HG02885 (cell line): Measurements from ENCODE around the gene SLC6A4.
"Not testable (repeated sequence)": the region's sequence is repeated elsewhere in the genome, so short reads cannot be mapped to it uniquely, and the experiment has no call there.

Source experiments
- ATAC-seq: cut with Tn5 transposase; IDR thresholded peaks from one replicate; pipeline ENCODE4 v1.9.1; 2021; ENCODE audit warnings: mild to moderate bottlenecking; ENCODE audit not compliant: unreplicated experiment, poor library complexity

Gene SLC6A4

DNA sequence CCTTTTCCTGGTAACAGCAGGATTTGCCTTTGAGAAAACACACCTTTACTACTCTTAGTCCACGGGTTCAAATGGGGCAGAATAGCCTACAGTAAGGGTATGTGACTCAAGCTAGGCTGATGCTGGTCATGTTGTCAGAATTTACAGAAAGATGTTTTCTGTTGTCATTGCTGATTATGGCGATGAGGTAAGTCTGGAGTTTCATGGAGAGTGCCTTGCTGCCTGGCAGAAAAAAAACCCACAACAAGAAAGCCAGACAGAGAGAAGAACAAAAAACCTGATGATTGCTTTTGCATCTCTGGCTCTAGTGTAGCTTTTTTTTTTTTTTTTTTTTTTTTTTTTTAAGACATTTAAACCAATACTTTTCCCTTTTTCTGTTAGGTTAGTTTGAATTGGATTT lies 47.9 kb downstream of the SLC6A4 start:
- ATAC-seq, result no peak

DNA sequence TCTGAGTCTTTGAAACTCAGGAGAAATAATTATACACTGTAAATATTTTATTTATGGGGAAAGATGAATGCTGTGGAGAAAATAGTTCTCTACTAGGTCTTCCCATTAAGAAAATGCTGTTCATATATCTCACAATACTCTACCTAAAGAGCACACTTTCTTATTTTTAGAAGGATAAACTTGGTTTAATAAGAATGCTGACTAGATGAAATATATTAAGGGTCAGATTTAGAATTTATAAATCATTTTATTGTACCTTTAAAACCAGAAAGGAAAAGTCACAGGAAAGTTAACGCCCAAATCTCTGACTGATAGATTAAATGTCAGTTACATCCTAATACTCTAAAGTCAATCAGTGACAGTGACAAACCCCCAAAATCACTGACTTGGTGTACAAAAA lies 48.7 kb downstream of the SLC6A4 start:
- ATAC-seq, result no peak

DNA sequence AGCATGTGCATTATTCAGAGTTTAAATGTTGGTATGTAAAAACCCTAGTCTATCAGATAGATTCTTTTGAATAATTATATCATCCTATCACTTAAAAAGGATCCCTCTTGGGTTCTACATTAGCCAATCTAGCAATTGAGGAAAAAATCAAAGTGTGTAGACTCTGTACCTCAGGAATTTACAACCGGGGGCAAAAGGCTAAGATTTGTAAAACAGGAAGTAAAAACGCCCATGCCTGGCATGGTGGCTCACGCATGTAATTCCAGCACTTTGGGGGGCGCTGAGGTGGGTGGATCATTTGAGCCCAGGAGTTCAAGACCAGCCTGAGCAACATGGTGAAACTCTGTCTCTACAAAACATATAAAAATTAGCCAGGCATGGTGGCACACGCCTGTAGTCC lies 58.6 kb downstream of the SLC6A4 start:
- no peak for ATAC-seq

DNA sequence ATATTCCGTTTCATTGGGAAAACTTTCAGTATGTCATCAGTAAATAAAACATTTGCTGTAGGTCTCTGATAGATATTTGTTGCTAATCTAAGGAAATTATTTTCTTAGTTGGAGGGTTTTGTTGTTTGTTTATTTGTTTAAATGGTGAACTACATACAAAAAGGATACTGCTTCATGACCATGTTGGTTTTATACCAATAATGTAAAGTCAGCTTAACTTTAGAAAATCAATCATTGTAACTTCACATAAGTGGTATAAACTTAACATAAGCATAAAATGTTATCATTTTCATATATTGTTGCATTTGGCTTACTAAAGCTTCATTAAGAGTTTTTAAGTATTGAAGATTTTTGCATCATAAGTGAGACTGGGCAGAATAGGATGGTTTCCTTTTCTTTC lies 60.9 kb downstream of the SLC6A4 start:
- ATAC-seq, result no peak

DNA sequence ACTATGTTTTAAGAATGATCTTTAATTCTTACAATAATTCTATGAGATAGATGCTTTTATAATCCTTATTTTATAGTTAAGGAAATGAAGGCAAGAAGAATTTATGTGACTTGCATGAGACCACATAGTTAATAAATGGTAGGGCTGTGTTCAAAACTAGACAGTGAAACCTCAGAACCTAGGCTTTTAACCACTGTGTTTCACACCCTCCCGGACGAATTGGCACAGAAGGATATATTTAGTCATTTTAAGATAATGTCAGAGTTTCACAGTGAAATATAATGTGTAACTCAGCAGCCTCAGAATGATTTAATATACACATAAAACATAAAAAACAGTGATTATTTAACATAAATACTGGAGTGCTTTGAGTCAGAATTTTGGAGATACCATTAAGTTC lies 61.8 kb downstream of the SLC6A4 start:
- no peak for ATAC-seq

GRCh38 chr17:30172560-30172959 lies 62.9 kb downstream of the SLC6A4 start:
- ATAC-seq, result no peak

DNA sequence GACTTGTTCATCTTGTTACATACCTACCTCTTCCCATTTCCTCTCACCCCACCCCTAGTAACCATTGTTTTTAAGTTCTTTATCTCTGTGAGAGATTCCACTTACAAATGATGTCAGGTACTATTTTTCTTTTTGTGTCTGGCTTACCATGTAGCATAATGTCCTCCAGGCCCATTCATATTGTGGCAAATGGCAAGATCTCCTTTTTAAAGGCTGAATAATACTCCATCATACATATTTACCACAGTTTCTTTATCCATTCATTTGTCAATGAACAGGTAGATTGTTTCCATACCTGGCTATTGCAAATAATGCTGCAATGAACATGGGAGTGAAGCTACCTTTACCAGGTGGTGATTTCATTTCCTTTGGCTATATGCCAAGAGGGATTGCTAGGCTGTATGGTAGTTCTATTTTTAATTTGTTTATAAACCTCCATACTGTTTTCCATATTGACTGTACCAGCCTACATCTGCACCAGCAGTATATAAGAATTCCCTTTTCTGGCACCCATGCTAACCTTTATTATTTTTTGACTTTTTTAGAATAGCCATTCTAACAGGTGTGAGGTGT lies 65.0 kb downstream of the SLC6A4 start:
- no peak for ATAC-seq

DNA sequence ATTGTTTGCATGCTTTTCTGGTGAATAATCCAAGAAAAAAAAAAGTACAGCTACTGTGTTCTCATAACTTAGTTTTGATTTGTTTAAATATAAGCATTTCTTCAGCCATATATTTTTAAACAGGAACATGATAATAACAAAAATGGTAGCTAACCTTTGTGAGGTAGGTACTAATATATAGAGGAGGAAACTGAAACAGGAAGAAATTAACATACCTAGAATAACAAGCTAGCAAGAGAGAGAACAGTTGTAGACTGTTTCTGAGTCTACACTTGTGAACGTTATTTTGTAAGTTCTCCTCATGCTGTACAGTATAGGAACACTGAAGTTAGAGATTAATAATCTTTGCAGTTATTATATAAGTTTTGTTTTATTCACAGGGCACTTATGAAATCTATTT lies 69.5 kb downstream of the SLC6A4 start:
- no peak for ATAC-seq

GRCh38 chr17:30165147-30165546 lies 70.3 kb downstream of the SLC6A4 start:
- ATAC-seq, result no peak

GRCh38 chr17:30164531-30164930 lies 71.0 kb downstream of the SLC6A4 start:
- ATAC-seq, result no peak

- no peak for ATAC-seq
Observed at GRCh38 chr17:30161601-30162000, 73.9 kb downstream of the SLC6A4 start.

DNA sequence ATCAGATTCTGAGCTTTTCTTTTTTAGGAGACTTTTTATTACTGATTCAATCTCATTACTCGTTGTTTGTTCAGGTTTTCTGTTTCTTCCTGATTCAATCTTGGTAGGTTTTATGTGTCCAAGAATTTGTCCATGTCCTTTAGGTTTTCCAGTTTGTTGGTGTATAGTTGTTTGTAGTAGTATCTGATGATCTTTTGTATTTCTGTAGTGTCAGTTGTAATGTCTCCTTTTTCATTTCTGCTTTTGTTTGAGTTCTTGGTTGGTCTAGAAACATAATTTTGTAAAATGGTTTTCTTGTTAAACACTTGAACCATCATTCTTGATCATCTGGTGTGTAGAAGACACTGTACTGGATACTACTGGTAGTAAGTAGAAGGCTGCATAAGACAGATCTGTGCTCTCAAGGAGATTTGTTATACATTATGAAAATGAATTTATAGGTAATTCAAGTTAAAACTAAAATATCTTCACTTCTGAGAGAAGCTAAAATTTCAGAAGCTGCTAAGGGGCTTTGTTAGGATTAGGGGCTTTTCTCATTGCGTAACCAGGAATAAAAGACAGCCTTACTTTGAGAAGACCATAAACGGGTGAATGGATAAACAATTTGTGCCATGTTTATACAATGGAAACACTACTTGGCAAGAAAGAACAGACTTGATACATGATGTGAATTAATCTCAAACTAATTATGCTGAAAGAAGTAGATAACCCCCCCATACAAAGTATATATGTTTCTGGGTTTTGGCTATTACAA lies 74.9 kb downstream of the SLC6A4 start:
- ATAC-seq, result no peak

DNA sequence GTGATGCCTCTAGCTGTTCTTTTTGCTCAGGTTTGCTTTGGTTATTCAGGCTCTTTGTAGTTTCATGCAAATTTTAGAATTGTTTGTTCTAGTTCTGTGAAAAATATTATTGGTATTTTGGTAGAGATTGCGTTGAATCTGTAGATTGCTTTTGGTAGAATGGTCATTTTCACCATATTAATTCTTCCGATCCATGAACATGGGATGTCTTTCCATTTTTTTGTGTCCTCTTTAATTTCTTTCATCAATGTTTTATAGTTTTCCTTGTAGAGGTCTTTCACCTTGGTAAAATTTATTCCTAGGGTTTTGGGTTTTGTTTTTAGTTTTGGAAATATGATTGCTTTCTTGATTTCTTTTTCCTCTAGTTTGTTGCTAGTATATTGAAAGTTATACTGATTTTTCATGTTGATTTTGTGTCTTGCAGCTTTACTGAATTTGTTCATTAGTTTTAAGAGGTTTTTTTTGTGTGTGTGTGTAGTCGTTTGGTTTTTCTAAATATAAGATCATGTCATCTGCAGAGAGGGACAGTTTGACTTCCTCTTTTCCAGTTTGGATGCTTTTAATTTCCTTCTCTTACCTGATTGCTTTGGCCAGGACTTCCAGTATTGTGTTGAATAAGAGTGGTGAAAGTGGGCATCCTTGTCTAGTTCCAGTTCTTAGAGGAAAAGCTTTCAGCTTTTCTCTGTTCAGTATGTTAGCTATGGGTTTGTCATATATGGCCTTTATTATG lies 76.4 kb downstream of the SLC6A4 start:
- ATAC-seq, result no peak

DNA sequence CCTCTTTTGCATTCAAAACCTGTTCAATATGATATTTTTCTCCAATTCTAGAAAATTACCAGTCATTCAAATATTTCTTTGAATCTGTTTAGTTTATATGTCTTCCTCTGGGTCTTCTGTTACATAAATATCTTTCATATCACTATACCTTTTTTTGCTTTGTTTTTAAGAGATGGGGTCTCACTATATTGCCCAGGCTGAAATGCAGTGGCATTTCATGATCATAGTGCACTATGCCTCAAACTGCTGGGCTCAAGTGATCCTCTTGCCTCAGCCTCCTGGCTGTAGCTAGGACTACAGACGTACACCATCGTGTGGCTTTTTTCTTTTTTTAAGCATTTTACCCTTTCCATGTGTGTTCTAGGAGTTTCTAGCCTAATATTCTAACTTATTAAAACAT lies 80.1 kb downstream of the SLC6A4 start:
- no peak for ATAC-seq

GRCh38 chr17:30153463-30153862 lies 82.0 kb downstream of the SLC6A4 start:
- no peak for ATAC-seq

- no peak for ATAC-seq
Observed at GRCh38 chr17:30151471-30151870, 84.0 kb downstream of the SLC6A4 start.

- no peak for ATAC-seq
Observed at GRCh38 chr17:30148376-30148775, 87.1 kb downstream of the SLC6A4 start.

DNA sequence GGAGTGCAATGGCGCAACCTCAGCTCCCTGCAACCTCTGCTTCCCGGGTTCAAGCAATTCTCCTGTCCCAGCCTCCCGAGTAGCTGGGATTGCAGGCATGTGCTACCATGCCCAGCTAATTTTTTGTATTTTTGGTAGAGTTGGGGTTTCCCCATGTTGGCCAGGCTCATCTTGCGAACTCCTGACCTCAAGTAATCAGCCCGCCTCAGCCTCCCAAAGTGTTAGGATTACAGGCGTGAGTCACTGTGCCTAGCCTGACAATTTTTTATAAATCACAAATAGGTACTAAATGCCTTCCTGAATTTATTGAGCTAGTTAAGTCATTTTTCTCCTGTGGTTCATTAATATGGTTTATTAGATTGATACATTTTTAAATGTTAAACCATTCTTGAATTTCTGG lies 87.6 kb downstream of the SLC6A4 start:
- not testable (repeated sequence) for ATAC-seq
